Measurements from ENCODE around the gene GOPC. TPM values are rescaled to one million over a fixed set of nuclear protein-coding genes. Genes with fewer than 3 reads are reported as not detected.

Gene GOPC
- total RNA-seq, 1 experiment from 2014 or later = 18.7 TPM

GRCh38 chr6:117585647-117586046, 16.7 kb downstream of the GOPC start:
- no peak overlapping the region for H2BK15ac ChIP-seq (ENCODE audit: low read depth, low read length)
- Mint-ChIP-seq H3K4me1 (peaks cover 5 to 6% of the 10 kb centered on the region in 2 experiments), H3K4me3 (no peak overlapping the region), H3K9me3 (peaks cover 0 to 6% of the 10 kb centered on the region in 2 experiments; a peak in 1 of 5 replicates), H3K27ac (no peak overlapping the region), H3K36me3 (ENCODE audit: insufficient read depth in 1 of 3, low read depth in 3 of 3) (peaks cover 21 to 31% (median 24%) of the 10 kb centered on the region in 3 experiments), H3K27me3 (ENCODE audit: low read depth) (no peaks in the 10 kb centered on the region)
- no peak overlapping the region for H2BK20ac ChIP-seq (ENCODE audit: low read depth, low read length, poor library complexity, severe bottlenecking)
- DNase-seq = no peak
- no peak overlapping the region for H3K23ac ChIP-seq (ENCODE audit: insufficient read length, low read depth, low read length)
- H3K4ac ChIP-seq (ENCODE audit: low read depth, low read length) = no peak overlapping the region
- no peak overlapping the region for H2BK5ac ChIP-seq (ENCODE audit: insufficient read length, low read length)
- no peak overlapping the region for H3K4me2 ChIP-seq (ENCODE audit: insufficient read depth, insufficient read length, low read length)
- H3K79me1 ChIP-seq (ENCODE audit: insufficient read depth, low read depth, low read length, poor library complexity, severe bottlenecking) = no peaks in the 10 kb centered on the region
- no peak overlapping the region for H3K27ac ChIP-seq (ENCODE audit: insufficient read length, low read depth, low read length)
- H3K9me3 ChIP-seq (ENCODE audit: control insufficient read depth, low read depth, low read length) = no peaks in the 10 kb centered on the region
- H3K56ac ChIP-seq (ENCODE audit: insufficient read length, low read depth, low read length) = no peak overlapping the region
- no peak overlapping the region for H3K9ac ChIP-seq (ENCODE audit: extremely low read depth, insufficient read length, low read length)
- H3K18ac ChIP-seq (ENCODE audit: insufficient read length, low read depth, low read length) = no peak overlapping the region
- no peak overlapping the region for H4K8ac ChIP-seq (replicated peaks; ENCODE audit: insufficient read length, low read depth, low read length)
- H3K23me2 ChIP-seq (ENCODE audit: insufficient read length, low read depth, low read length, poor library complexity, severe bottlenecking) = no peaks in the 10 kb centered on the region
- no peak overlapping the region for H2BK12ac ChIP-seq (ENCODE audit: insufficient read length, low read depth, low read length)
- no peak overlapping the region for H3K14ac ChIP-seq (ENCODE audit: insufficient read depth, low read length)
- H3T11ph ChIP-seq (ENCODE audit: low read length) = no peak overlapping the region
- no peak overlapping the region for H2AFZ ChIP-seq (ENCODE audit: low read length)
- no peak overlapping the region for H2AK5ac ChIP-seq (ENCODE audit: insufficient read length, low read length)
- H3K79me2 ChIP-seq (ENCODE audit: insufficient read depth, low read length) = no peaks in the 10 kb centered on the region
- H2BK120ac ChIP-seq (ENCODE audit: low read depth, low read length, poor library complexity, severe bottlenecking) = no peak overlapping the region
- no peak overlapping the region for H4K91ac ChIP-seq (ENCODE audit: insufficient read length, low read depth, low read length)
- H3K4me1 ChIP-seq (ENCODE audit: insufficient read depth, low read length) = no peaks in the 10 kb centered on the region
- TF ChIP-seq, protein P1, sequence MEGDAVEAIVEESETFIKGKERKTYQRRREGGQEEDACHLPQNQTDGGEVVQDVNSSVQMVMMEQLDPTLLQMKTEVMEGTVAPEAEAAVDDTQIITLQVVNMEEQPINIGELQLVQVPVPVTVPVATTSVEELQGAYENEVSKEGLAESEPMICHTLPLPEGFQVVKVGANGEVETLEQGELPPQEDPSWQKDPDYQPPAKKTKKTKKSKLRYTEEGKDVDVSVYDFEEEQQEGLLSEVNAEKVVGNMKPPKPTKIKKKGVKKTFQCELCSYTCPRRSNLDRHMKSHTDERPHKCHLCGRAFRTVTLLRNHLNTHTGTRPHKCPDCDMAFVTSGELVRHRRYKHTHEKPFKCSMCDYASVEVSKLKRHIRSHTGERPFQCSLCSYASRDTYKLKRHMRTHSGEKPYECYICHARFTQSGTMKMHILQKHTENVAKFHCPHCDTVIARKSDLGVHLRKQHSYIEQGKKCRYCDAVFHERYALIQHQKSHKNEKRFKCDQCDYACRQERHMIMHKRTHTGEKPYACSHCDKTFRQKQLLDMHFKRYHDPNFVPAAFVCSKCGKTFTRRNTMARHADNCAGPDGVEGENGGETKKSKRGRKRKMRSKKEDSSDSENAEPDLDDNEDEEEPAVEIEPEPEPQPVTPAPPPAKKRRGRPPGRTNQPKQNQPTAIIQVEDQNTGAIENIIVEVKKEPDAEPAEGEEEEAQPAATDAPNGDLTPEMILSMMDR (conservative IDR thresholded peaks at IDR 0.05) = no peak
- H4K20me1 ChIP-seq (ENCODE audit: control insufficient read depth, insufficient read depth, insufficient read length) = no peaks in the 10 kb centered on the region
- H3K27me3 ChIP-seq (ENCODE audit: insufficient read depth, low read length) = no peaks in the 10 kb centered on the region
- no peak overlapping the region for H4K5ac ChIP-seq (ENCODE audit: insufficient read length, low read depth, low read length)

Measured in H9 (cell line).